K562 (cell line): ENCODE measurements around the gene MEF2D. TPM values are rescaled to one million over a fixed set of nuclear protein-coding genes. Genes with fewer than 3 reads are reported as not detected.

Experiments
- ATAC-seq: fragments of 200-7000 bp; cut with Tn5 transposase; 3 replicates; pipeline ENCODE4 v1.9.1; 2020; ENCODE audit warnings: moderate library complexity
- BruUV-seq: library from RNA; stranded (reverse); fragments of 400-500 nt; replicated peaks from 2 replicates; lab custom pipeline; 2021; lab: Mats Ljungman, UMichigan
- CTCF ChIA-PET: fragments of 300-600 bp; formaldehyde crosslinking; extraction: SDS; loops from one replicate; lab custom pipeline; 2021; ENCODE audit warnings: low intra/inter-chr PET ratio; lab: Yijun Ruan, JAX
- POLR2A ChIA-PET: fragments of 300-600, 350-650 bp; sonication (Branson Sonifier 250); formaldehyde crosslinking; extraction: SDS; loops from one replicate; lab custom pipeline; 2021; ENCODE audit warnings: antibody characterized with exemption, inconsistent platforms; lab: Yijun Ruan, JAX
- DNase-seq, 4 experiments: peaks; one replicate each; pipeline versions ENCODE4 v3.0.0 to v3.0.0-alpha.2; 2011 to 2018; ENCODE audit warnings: low spot score in 3 of 4, mixed read lengths in 3 of 4; ENCODE audit errors: extremely low read depth in 1 of 4
- FAIRE-seq: peaks from 2 replicates; lab custom pipeline; 2011; peaks lifted over from hg19 to GRCh38; lab: Jason Lieb, UNC
- H2AFZ ChIP-seq: 2 replicates; pipeline ENCODE4 v1.6.0; 2011; ENCODE audit warnings: low read depth, low read length, control low read depth, inconsistent platforms
- H3K27ac ChIP-seq: fragments of 200-600 bp; 3 replicates; pipeline ENCODE4 v1.8.0; 2011; ENCODE audit warnings: low read depth, mild to moderate bottlenecking, control low read depth, inconsistent platforms, low read length, moderate library complexity, mixed read lengths; ENCODE audit errors: extremely low read depth
- H3K27me3 ChIP-seq, 2 experiments: fragments of 300-600 bp in 1 of 2; 2 replicates in 1 of 2; 3 replicates in 1 of 2; pipeline versions ENCODE4 v1.6.0 to v1.8.0; 2011; ENCODE audit warnings: inconsistent platforms in 2 of 2, low read length in 2 of 2, mild to moderate bottlenecking in 1 of 2, mixed read lengths in 1 of 2, moderate library complexity in 1 of 2; ENCODE audit not compliant: control insufficient read depth in 2 of 2, insufficient read depth in 2 of 2
- H3K36me3 ChIP-seq: fragments of 300-600 bp; 3 replicates; pipeline ENCODE4 v1.8.0; 2011; ENCODE audit warnings: mild to moderate bottlenecking, low read length, inconsistent platforms; ENCODE audit not compliant: control insufficient read depth, insufficient read depth
- H3K4me1 ChIP-seq, 2 experiments: fragments of 200-600 bp in 1 of 2; replicated peaks in 1 of 2; 2 replicates in 1 of 2; 3 replicates in 1 of 2; pipeline versions ENCODE4 v1.5.1 to v1.8.0; 2011; ENCODE audit warnings: inconsistent platforms in 2 of 2, low read length in 2 of 2, mild to moderate bottlenecking in 1 of 2, mixed read lengths in 1 of 2, moderate library complexity in 1 of 2; ENCODE audit not compliant: control insufficient read depth in 2 of 2, insufficient read depth in 2 of 2
- H3K4me2 ChIP-seq: 2 replicates; pipeline ENCODE4 v1.6.1; 2011; ENCODE audit warnings: low read length, control low read depth, inconsistent platforms, mixed read lengths; ENCODE audit not compliant: insufficient read depth
- H3K4me3 ChIP-seq: fragments of 200-600 bp; sonication (generic), shearing (Covaris generic); 2 replicates; pipeline ENCODE4 v1.5.1; 2016; ENCODE audit warnings: control low read depth, inconsistent platforms
- H3K79me2 ChIP-seq: fragments of 200-600 bp; 3 replicates; pipeline ENCODE4 v1.8.0; 2011; ENCODE audit warnings: low read length, inconsistent platforms; ENCODE audit not compliant: control insufficient read depth, insufficient read depth
- H3K9ac ChIP-seq, 2 experiments: 2 replicates each; pipeline versions ENCODE4 v1.6.0 to v1.6.1; 2011; ENCODE audit warnings: low read depth in 2 of 2, low read length in 2 of 2, control low read depth in 1 of 2, inconsistent platforms in 1 of 2, mild to moderate bottlenecking in 1 of 2, mixed read lengths in 1 of 2; ENCODE audit not compliant: insufficient read depth in 1 of 2
- H3K9me1 ChIP-seq: one replicate; pipeline ENCODE4 v1.6.0; 2011; ENCODE audit warnings: inconsistent platforms, mild to moderate bottlenecking, low read length, moderate library complexity; ENCODE audit not compliant: control insufficient read depth, insufficient read depth
- H3K9me3 ChIP-seq: replicated peaks from 2 replicates; pipeline ENCODE4 v1.5.1; 2011; ENCODE audit warnings: low read depth, low read length, inconsistent platforms; ENCODE audit not compliant: control insufficient read depth, insufficient read depth
- H4K20me1 ChIP-seq: replicated peaks from 2 replicates; pipeline ENCODE4 v1.6.1; 2011; ENCODE audit warnings: low read length, inconsistent platforms, mixed read lengths; ENCODE audit not compliant: control insufficient read depth, insufficient read depth
- CBX2 ChIP-seq: fragments of 200-600 bp; sonication (generic); IDR thresholded peaks from one replicate; pipeline ENCODE4 v1.6.1; 2012; ENCODE audit warnings: mild to moderate bottlenecking, low read length, inconsistent platforms; ENCODE audit not compliant: insufficient read depth, poor library complexity, severe bottlenecking
- CBX8 ChIP-seq: fragments of 200-600 bp; sonication (generic); IDR thresholded peaks from 2 replicates; pipeline ENCODE4 v1.6.1; 2012; ENCODE audit warnings: borderline replicate concordance, mixed run types, low read depth, mild to moderate bottlenecking, moderate library complexity, mixed read lengths, low read length, control low read depth, inconsistent platforms; ENCODE audit not compliant: poor library complexity, severe bottlenecking; ENCODE audit errors: extremely low read depth
- CC2D1A ChIP-seq: fragments of 450-650 bp; IDR thresholded peaks from 2 replicates; pipeline ENCODE4 v1.6.1; 2017; ENCODE audit warnings: mild to moderate bottlenecking
- KAT7 ChIP-seq: sonication (generic); formaldehyde crosslinking; IDR thresholded peaks from 2 replicates; pipeline ENCODE4 v1.8.0; 2022; ENCODE audit warnings: missing genetic modification reagents, mild to moderate bottlenecking, borderline replicate concordance
- KDM4B ChIP-seq, 2 experiments: fragments of 450-650 bp in 1 of 2; sonication (generic) in 1 of 2; IDR thresholded peaks; 2 replicates each; pipeline ENCODE4 v1.6.1; 2016 to 2017; ENCODE audit warnings: borderline replicate concordance in 2 of 2, antibody characterized with exemption in 1 of 2, low read depth in 1 of 2, mild to moderate bottlenecking in 1 of 2
- PHF20 ChIP-seq: fragments of 450-650 bp; IDR thresholded peaks from 2 replicates; pipeline ENCODE4 v1.6.1; 2018; ENCODE audit not compliant: partially characterized antibody
- POLR2G ChIP-seq: fragments of 200-400 bp; formaldehyde crosslinking; IDR thresholded peaks from 2 replicates; pipeline ENCODE4 v1.6.1; 2017; ENCODE audit warnings: low read depth, mild to moderate bottlenecking, antibody characterized with exemption, low read length, moderate library complexity
- SRSF7 ChIP-seq: fragments of 200-400 bp; formaldehyde crosslinking; optimal IDR thresholded peaks from 2 replicates; pipeline ENCODE3; 2017; ENCODE audit warnings: mild to moderate bottlenecking, low read depth, low read length
- WGBS: fragments of 100-300 bp; shearing (Covaris generic); methylation state at CpG from one replicate; pipeline ENCODE4 v1.1.6; 2016; ENCODE audit warnings: low coverage, mixed read lengths; ENCODE audit not compliant: insufficient coverage; ENCODE audit errors: missing lambda C conversion rate; 5-methylcytosine and 5-hydroxymethylcytosine counted together
- in situ Hi-C: fragments of 300-500 bp; cut with MboI; formaldehyde crosslinking; loops from 4 replicates; pipeline ENCODE4 v1.15.0; 2018; ENCODE audit warnings: inconsistent platforms, mixed read lengths
- intact Hi-C: fragments of 100-400 bp; cut with micrococcal nuclease; formaldehyde crosslinking; loops from 2 replicates; pipeline ENCODE4 v1.14.2; 2022
- polyA plus RNA-seq, 8 experiments: library from polyadenylated mRNA; depleted of rRNA in 4 of 8; stranded (reverse) in 5 of 8; unstranded in 3 of 8; fragments of >200 nt; fragmentation: Nextera tagmentation in 2 of 8; fragmentation: Illumina TruSeq in 1 of 8; extraction: Ambion mirVana in 2 of 8; extraction: Trizol in 1 of 8; gene quantifications; 2 replicates each; pipeline versions ENCODE4 v1.2.1 to v1.2.3, GENCODE V29; 2011 to 2014; ENCODE audit warnings: inconsistent platforms in 1 of 8, missing spikeins in 1 of 8
- total RNA-seq, 7 experiments: library from RNA; depleted of rRNA in 6 of 7; stranded (reverse); fragments of >200 nt in 6 of 7; fragmentation: Illumina TruSeq in 2 of 7; extraction: Trizol in 2 of 7; gene quantifications; 2 replicates each; pipeline versions ENCODE4 v1.2.1 to v1.2.3, GENCODE V29; 2011 to 2021; ENCODE audit warnings: low replicate concordance in 1 of 7
- TF ChIP-seq, protein P1 (sequence below), 3 experiments: IDR thresholded peaks in 2 of 3; conservative IDR thresholded peaks in 1 of 3; 2 replicates each; pipeline ENCODE4 v1.5.1; 2011 to 2012; ENCODE audit warnings: low read length in 3 of 3, mild to moderate bottlenecking in 3 of 3, control low read depth in 2 of 3, improper control_type of control experiment in 1 of 3, inconsistent platforms in 1 of 3, low read depth in 1 of 3, mixed read lengths in 1 of 3, moderate library complexity in 1 of 3; ENCODE audit not compliant: insufficient read depth in 2 of 3
- TF ChIP-seq, protein P2 (sequence below): fragments of 250-450 bp; sonication (Bioruptor Pico); IDR thresholded peaks from 2 replicates; pipeline ENCODE4 v1.4.0; 2020; ENCODE audit warnings: mild to moderate bottlenecking, moderate library complexity, borderline replicate concordance
- TF ChIP-seq, protein P3 (sequence below): fragments of 250-450 bp; sonication (Bioruptor Pico); IDR thresholded peaks from 2 replicates; pipeline ENCODE4 v1.5.0; 2020; ENCODE audit warnings: mild to moderate bottlenecking
- TF ChIP-seq, protein P4 (sequence below): sonication (generic); formaldehyde crosslinking; IDR thresholded peaks from 2 replicates; pipeline ENCODE4 v1.8.0; 2022; ENCODE audit warnings: mild to moderate bottlenecking, missing genetic modification reagents

The MEF2D gene
- total and polyA plus RNA-seq, 9 of the 15 experiments (the other 6 are each of a cell fraction or from before 2014, with no cell fraction given) = 0.10 to 19.5 (median 2.6) TPM

DNA sequence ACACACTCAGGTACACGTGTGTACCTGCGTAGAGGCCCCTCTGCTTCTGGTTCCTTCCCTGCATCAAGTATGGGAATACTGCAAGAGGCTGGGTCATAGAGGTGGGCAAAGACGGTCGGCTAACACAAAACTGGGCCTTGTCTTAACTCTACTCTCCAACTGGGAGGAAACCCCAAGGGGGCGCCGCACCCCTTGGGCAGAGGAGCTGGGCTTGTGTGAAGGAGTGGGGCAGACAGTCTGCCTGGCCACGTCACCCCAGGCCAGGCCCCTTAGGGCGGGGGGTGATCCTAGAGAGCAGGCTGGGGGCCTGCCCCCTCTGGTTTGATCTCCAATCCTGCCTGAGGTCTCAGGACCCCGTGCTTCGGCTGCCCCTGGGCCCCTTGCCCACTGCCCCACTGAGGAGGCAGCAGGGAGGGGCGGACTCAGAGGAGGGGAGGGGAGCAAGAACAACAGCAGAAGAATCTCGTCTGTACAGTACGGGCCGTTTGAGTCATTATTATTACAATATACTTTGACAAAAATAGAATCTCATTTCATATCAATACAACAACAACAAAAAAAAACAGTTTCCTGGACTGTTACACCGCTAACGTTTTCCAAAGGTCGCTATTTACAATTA lies 34.7 kb downstream of the MEF2D start:
- CTCF ChIA-PET = no interaction called here
- no peaks in the 10 kb centered on the region for H3K27me3 ChIP-seq
- no peak overlapping the region; a peak in 1 of 4 replicates for H3K9ac ChIP-seq
- H3K27ac ChIP-seq = no peak overlapping the region
- H3K36me3 ChIP-seq = peaks cover 20% of the 10 kb centered on the region; the same call in 1 of the 3 replicates
- H3K9me3 ChIP-seq = no peaks in the 10 kb centered on the region
- FAIRE-seq (no peak), DNase-seq (peak in 2 of 4 experiments; percentile 20 to 61), ATAC-seq (peak; percentile 80)
- 82% methylated on average over 15 of the region's 17 CpGs for WGBS
- no TSS peak for BruUV-seq
- H3K4me1 ChIP-seq = peaks cover 11% of the 10 kb centered on the region in 2 experiments; a peak in 4 of 5 replicates
- H3K9me1 ChIP-seq = no peaks in the 10 kb centered on the region
- POLR2A ChIA-PET = interaction anchor here (0.6 to 1.6 kb wide), 6 partner anchors 9 to 208 kb away, joined by 3 to 5 read pairs (median 3); partner anchors contain the start of gene HAPLN2
- intact Hi-C loops = no loop called here
- H3K4me2 ChIP-seq = no peak overlapping the region
- H3K79me2 ChIP-seq = no peaks in the 10 kb centered on the region
- no peak overlapping the region for H3K4me3 ChIP-seq
- in situ Hi-C loops = no loop called here
- no peak overlapping the region for H2AFZ ChIP-seq
- H4K20me1 ChIP-seq = peaks cover 7% of the 10 kb centered on the region
- TF ChIP-seq CBX2 = no peak
- TF ChIP-seq PHF20 = no peak
- no peak for TF ChIP-seq KAT7
- TF ChIP-seq, protein P1, sequence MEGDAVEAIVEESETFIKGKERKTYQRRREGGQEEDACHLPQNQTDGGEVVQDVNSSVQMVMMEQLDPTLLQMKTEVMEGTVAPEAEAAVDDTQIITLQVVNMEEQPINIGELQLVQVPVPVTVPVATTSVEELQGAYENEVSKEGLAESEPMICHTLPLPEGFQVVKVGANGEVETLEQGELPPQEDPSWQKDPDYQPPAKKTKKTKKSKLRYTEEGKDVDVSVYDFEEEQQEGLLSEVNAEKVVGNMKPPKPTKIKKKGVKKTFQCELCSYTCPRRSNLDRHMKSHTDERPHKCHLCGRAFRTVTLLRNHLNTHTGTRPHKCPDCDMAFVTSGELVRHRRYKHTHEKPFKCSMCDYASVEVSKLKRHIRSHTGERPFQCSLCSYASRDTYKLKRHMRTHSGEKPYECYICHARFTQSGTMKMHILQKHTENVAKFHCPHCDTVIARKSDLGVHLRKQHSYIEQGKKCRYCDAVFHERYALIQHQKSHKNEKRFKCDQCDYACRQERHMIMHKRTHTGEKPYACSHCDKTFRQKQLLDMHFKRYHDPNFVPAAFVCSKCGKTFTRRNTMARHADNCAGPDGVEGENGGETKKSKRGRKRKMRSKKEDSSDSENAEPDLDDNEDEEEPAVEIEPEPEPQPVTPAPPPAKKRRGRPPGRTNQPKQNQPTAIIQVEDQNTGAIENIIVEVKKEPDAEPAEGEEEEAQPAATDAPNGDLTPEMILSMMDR (IDR thresholded peaks at IDR 0.05 in 2 of 3, conservative IDR thresholded peaks at IDR 0.05 in 1 of 3; ENCODE audit: insufficient read depth in 2 of 3, low read depth in 1 of 3, low read length in 3 of 3) = peak; percentile 43 to 56 (median 55); a peak in 5 of 6 replicates
- 0 out of 2 replicates have a peak, but pooled peaks have one; percentile 13 for TF ChIP-seq POLR2G
- no peak for TF ChIP-seq SRSF7
- no peak for TF ChIP-seq KDM4B (IDR thresholded peaks at IDR 0.05; ENCODE audit: borderline replicate concordance in 2 of 2, low read depth in 1 of 2)
- TF ChIP-seq, protein P2, sequence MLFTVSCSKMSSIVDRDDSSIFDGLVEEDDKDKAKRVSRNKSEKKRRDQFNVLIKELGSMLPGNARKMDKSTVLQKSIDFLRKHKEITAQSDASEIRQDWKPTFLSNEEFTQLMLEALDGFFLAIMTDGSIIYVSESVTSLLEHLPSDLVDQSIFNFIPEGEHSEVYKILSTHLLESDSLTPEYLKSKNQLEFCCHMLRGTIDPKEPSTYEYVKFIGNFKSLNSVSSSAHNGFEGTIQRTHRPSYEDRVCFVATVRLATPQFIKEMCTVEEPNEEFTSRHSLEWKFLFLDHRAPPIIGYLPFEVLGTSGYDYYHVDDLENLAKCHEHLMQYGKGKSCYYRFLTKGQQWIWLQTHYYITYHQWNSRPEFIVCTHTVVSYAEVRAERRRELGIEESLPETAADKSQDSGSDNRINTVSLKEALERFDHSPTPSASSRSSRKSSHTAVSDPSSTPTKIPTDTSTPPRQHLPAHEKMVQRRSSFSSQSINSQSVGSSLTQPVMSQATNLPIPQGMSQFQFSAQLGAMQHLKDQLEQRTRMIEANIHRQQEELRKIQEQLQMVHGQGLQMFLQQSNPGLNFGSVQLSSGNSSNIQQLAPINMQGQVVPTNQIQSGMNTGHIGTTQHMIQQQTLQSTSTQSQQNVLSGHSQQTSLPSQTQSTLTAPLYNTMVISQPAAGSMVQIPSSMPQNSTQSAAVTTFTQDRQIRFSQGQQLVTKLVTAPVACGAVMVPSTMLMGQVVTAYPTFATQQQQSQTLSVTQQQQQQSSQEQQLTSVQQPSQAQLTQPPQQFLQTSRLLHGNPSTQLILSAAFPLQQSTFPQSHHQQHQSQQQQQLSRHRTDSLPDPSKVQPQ (CRISPR knock-in tag) = no peak
- no peak for TF ChIP-seq CC2D1A
- TF ChIP-seq, protein P3, sequence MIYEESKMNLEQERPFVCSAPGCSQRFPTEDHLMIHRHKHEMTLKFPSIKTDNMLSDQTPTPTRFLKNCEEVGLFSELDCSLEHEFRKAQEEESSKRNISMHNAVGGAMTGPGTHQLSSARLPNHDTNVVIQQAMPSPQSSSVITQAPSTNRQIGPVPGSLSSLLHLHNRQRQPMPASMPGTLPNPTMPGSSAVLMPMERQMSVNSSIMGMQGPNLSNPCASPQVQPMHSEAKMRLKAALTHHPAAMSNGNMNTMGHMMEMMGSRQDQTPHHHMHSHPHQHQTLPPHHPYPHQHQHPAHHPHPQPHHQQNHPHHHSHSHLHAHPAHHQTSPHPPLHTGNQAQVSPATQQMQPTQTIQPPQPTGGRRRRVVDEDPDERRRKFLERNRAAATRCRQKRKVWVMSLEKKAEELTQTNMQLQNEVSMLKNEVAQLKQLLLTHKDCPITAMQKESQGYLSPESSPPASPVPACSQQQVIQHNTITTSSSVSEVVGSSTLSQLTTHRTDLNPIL (CRISPR knock-in tag) = no peak
- no peak for TF ChIP-seq CBX8
- TF ChIP-seq, protein P4, sequence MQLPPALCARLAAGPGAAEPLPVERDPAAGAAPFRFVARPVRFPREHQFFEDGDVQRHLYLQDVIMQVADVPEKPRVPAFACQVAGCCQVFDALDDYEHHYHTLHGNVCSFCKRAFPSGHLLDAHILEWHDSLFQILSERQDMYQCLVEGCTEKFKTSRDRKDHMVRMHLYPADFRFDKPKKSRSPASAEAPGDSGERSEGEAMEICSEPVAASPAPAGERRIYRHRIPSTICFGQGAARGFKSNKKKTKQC (CRISPR knock-in tag) = peak; percentile 40; the same call in 1 of the 2 replicates
